Spleen (tissue), 7 donors: ENCODE measurements around the gene PAX3.

Experiments
- CTCF ChIP-seq, 11 experiments: fragments of 200-600 bp in 7 of 11; fragments of 450-650 bp in 4 of 11; sonication (generic) in 4 of 11; IDR thresholded peaks in 8 of 11; conservative IDR thresholded peaks in 3 of 11; 1 replicate in 7 of 11; 2 replicates in 4 of 11; pipeline versions ENCODE4 v1.4.0 to v1.8.0; 2016 to 2021; ENCODE audit warnings: antibody characterized with exemption in 11 of 11, inconsistent platforms in 4 of 11, mild to moderate bottlenecking in 1 of 11
- POLR2A ChIP-seq, 3 donors: fragments of 450-650 bp; IDR thresholded peaks; one replicate each; pipeline ENCODE4 v1.5.1; 2017; ENCODE audit warnings: antibody characterized with exemption in 3 of 3, mild to moderate bottlenecking in 1 of 3
- POLR2AphosphoS5 ChIP-seq, 3 donors: sonication (generic); formaldehyde crosslinking; IDR thresholded peaks; one replicate each; pipeline ENCODE4 v1.5.1; 2017; ENCODE audit warnings: antibody characterized with exemption in 3 of 3
- donor health status: DM: no; HTN: no; CAD: no; lungs with moderate emphysema.
- donor health status: DM: no; HTN: no; CAD: no.
- donor health status: DM: no; HTN: no; CAD: no.

- TF ChIP-seq POLR2AphosphoS5 (IDR thresholded peaks at IDR 0.05) (no peak), CTCF (IDR thresholded peaks at IDR 0.05 in 8 of 11, conservative IDR thresholded peaks at IDR 0.05 in 3 of 11) (no peak), POLR2A (IDR thresholded peaks at IDR 0.05) (no peak)
Measured at GRCh38 chr2:222320436-222321395, 21.9 kb upstream of the PAX3 start.
